Activated gamma-delta T cell (primary cell): Measurements from ENCODE around the gene ARRDC2.
"Not testable (repeated sequence)": the region's sequence is repeated elsewhere in the genome, so short reads cannot be mapped to it uniquely, and the experiment has no call there.

Experiments
- DNase-seq: peaks from one replicate; lab custom pipeline; 2025; lab: John Stamatoyannopoulos, UW
- total RNA-seq, 2 donors: gene quantifications; one replicate each; lab custom pipeline; 2026; lab: John Stamatoyannopoulos, UW

The ARRDC2 gene
- 163 to 200 reads per million in 2 donors for total RNA-seq

DNA sequence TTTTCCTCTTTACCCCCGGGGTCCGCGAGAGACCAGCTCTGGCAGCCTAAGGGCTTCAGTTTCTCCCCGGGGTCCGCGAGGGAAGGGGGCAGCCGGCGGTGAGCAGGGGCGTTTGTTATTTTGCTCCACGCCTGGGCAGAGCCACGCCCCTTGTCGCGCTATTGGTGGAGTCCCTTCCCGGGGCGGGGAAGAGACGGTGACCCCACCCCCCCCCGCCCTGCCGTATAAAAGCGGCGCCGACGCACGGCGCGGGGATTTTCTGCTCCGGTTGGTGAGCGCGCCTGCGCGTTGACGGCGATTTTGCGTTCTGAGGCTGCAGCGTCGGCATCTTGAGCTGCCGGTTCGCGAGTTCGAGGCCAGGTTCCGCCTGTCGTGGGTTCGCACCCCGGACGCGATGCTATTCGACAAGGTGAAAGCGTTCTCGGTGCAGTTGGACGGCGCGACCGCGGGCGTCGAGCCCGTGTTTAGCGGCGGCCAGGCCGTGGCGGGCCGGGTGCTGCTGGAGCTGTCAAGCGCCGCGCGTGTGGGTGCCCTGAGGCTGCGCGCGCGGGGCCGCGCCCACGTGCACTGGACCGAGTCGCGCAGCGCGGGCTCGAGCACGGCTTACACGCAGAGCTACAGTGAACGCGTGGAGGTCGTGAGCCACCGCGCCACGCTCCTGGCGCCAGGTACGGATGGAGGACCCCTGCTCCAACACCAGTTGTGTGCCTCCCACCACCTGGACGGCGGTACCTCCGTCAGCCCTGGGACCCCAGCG, at the start of gene ARRDC2:
ARRDC2 (plus strand) TSS at position 254 of the 757 bp plus-strand sequence; CDS start at position 395, 141 bp downstream.
- peak; percentile 81 for DNase-seq

DNA sequence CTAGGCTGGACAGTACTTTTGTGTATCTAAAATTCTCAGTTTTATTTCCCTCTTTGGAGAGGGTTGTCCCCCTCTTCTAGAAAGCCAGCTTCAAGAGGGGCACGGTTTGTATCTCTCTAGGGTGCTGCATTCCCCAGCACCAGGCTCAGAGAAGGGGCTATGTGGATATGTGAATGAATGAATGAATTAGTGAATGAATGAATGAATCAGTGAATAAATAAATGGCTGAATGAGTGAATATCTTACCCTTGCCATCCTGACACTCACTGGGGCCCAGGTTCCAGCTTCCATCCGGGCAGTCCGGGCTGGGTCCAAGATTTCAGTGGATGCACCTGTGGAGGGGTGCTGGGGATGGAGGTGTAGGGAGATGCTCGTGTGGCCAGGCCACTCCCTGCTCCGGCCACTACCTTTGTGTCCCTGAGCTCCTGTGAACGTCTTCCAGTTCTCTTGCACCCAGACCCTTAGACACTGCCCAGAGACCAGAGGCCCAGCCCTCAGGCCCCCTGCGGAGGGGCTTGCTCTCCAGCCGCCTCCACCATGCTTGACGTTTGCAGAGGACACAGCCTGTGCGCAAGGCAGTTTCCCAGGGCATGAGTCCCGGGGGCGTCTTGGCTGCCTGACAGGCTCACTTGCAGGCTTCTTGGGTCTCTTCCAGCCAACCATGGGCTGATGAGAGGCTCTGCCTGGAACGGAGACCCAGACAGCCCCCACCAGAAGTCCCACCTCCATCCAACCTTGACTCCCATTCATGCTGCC, 43.9 kb upstream of the ARRDC2 start:
- no peak for DNase-seq

DNA sequence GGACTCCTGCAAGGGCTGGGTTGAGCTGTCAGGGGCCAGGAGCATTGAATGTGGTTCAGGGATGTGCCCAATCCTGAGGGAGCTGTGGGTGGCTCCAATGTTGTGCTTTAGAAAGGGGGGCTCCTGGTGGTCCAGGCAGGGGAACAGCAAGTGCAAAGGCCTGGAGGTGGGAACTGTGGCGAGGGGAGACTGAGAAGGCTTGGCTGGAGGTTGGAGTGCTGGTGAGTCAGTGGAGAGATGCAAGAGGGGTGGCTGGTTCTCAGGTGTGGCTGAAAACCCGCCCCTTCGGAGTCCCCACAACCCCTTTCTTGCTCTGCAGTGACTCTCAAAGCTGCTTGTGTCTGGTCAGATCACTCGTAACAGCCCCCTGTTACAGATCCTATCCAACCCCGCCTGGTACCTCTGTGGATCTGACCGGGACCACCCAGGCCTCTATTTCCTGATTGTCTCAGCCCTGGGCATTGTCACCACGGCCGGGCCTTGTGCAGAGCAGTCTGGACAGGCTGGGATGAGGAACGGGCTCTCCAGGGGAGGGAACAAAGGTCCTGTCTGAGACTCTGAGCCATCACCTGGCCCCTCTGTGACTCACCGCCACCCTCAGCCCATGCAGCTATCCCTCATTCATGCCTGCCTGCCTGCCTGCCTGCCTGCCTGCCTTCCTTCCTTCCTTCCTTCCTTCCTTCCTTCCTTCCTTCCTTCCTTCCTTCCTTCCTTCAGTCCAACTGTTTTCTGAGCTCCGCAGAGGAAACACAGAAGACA, 42.4 kb upstream of the ARRDC2 start:
- no peak for DNase-seq

DNA sequence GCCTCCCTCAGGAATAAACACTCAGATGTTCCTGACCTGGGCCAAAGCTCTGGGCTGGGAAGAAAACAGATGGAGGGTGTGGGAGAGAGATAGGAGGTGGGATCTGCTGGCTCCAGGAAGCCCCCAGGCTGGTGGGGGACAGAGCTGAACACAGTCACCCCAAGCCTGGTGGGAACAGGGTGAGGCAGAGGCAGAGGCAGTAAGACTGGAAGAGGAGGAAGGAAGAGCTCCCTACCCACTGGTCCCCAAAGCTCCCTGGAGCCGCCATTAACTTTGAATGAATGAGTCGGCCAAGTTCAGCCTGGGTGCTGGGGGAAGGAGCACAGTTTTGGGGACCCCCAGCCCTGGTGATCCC, 41.9 kb upstream of the ARRDC2 start:
- no peak for DNase-seq

DNA sequence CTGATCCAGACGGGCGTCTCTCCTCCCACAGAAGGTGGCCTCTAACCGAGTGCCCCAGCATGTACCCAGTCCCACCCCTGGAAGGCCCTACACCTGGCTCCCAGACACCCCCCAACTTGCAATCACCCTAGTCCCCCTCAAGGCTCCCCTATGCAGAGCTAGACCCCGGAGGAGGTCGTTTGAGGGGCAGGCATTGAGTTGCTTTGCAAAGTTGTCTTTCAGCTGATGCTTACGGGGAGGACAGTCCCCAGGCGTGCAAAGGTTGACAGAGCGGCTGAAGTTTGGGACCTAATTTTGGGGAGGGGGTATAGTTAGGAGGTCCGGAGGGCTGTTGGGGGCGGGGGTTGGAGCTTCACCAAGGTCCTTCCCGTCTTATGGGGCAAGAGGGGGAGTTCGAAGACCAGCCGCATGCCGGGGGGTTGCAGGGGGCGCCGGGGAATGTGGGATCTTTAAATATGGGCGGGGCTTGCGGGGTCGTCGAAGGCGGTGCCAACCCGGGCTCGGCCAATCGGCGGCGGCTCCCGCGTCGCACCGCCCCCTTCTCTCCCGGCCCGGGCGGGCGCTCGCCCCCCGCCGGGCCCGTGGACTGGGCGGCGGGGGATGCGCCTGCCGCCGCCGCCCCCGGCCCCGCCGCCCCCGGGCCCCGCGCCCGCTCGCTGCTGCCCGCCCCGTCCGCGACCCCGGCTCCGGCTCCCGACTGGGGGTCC, 41.3 kb upstream of the ARRDC2 start, which contains the start of gene KCNN1:
KCNN1 (plus strand) TSS at position 558 of the 707 bp plus-strand sequence. CDS start 6,782 bp downstream, outside the sequence.
- DNase-seq = no peak

DNA sequence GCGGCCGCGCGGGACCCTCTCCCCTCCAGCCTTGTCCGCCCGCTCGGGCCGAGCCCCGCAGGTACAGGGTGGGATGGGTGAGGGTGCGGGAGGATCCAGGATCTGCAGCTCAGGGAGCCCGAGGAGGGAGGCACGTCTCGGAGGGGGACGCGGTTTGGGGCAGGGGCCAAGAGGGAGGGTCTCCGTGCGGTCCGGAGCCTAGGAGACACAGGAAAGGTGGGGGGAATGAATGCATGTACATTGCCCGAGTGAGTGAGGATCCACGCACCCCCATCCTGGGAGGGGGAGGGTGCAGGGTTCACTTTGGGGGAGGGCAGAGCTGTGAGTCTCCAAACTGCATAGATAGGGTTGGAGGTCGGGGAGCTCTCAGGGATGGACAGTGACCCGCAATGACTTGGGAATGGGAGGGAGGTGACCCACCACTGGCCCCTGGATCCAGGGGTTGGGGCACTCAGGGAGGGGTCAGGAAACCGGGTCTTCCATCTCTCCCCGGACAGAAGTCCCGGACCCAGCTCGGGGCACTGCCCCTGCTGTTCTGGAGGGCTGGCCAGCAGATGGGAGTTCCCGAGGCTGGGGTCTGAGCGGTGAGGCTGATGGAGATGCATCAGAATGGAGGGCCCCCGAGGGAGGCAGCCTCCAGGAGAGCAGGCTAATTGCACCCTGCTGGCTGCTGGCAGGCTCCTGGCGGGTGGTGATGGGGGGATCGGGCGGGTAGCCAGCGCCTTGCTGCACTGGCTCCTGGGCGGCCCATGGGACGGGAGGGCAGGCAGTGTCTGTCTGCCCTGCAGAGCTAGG, 40.5 kb upstream of the ARRDC2 start:
- DNase-seq = no peak

DNA sequence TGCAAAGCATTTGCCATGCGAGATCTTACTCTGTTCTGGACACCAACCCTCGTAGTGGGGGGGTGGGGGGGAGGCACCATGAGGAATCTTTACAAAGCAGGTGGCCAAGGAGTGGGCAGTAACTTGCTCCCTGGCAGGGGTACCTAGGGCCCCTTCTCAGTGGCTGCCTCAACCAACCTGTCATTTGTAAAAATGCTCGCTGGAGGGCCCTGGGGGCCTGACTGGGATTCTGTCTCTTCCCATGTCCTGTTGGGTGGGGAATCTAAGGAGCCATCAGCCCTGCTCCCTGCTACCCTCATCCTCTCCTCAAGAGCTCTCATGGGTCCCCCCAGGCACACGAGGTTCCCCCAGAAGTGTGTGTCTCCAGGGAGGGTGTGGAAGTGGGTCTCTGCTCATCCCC, 39.6 kb upstream of the ARRDC2 start:
- no peak for DNase-seq

DNA sequence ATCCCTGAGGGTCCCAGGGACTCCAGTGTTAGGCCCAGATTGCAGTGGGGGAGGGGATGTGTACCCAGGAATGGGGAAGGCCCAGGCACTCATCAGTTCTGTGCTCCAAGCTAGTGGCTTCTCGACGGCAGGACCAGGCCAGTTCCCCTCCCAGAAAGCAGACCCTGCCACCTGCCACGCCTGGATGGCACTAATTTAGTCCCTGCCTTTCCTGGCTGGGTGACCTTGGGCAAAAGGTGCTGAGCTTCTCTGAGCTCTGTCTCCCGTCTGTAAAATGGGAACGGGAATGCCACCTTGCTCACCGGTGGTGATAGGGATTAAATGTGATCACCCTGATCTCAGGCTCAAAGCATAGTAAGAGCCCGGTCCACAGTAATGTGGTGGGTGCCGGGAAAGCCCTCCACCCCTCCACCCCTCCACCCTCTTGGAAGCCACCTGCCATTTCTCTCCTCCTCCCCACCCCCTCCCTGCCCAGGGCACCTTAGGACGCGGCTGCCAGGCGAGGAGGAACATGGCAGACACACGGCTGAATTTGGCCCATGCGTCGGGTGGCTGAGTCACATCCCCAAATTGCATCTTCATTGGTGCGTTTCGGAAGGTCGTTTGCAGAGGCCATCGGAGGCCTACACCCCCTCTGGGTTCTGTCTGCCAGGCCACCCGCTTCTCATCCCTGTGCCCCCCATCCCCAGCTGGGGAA, 38.7 kb upstream of the ARRDC2 start:
- no peak for DNase-seq

DNA sequence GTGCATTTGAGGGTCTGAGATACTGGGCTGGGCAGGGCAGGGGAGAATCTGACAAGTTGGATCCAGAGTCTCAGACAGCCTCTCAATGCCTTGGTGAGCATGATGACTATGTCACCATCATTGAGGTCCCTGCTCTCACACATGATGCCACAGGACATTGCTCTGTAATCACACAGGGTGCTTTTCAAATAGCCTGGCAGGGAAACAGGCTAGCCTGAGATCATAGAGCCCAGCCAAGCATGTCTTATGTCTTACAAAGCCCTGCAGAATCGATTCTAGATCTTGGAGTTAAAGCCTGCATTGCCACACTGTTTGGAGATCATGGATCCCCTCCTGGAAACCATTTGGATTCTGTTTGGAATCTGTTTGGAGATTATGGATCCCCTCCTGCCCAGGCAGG, 35.7 kb upstream of the ARRDC2 start:
- DNase-seq = no peak

DNA sequence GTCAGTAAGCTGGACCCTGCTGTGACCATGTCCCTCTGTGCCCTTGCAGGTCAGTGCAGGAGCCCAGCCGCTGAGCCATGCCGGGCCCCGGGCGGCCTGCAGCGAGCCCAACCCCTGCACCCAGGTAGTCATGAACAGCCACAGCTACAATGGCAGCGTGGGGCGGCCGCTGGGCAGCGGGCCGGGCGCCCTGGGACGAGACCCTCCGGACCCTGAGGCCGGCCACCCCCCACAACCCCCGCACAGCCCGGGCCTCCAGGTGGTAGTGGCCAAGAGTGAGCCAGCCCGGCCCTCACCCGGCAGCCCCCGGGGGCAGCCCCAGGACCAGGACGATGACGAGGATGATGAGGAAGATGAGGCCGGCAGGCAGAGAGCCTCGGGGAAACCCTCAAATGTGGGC, 34.2 kb upstream of the ARRDC2 start:
- DNase-seq = no peak

DNA sequence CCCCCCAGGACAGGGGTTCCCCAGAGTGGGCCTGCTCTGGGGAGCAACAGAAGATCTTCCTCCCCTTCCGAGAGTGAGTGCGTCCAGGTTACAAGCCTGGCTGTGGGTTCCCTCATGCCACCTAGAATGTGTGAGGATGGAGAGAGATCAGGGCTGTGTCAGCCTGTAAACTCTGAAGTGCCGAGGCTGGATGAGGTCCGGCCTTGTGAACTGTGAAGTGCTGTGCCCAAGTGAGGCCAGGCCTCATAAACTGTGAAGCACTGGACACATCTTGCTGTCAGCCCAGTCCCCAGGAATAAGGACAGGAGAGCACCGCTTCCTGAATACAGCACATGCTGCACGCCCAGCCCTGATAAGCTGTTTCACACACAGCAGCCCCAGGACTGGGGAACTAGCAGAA, 33.4 kb upstream of the ARRDC2 start:
- no peak for DNase-seq

DNA sequence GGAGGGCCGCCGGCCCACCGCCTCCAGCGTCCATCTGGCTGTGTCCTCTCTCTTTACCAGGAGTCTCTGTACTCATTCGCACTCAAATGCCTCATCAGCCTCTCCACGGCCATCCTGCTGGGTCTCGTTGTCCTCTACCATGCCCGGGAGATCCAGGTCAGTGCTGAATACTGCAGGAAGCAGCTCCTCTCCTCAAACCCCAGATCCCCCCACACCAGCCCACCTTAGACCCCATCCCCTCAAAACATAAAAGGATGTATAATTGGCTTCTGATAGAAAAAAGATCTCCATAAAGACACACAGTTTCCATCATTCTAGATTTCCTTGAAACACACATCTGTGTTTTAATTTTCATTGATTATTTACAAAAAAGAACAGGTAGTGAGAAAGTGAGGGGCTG, 32.9 kb upstream of the ARRDC2 start:
- DNase-seq = no peak

DNA sequence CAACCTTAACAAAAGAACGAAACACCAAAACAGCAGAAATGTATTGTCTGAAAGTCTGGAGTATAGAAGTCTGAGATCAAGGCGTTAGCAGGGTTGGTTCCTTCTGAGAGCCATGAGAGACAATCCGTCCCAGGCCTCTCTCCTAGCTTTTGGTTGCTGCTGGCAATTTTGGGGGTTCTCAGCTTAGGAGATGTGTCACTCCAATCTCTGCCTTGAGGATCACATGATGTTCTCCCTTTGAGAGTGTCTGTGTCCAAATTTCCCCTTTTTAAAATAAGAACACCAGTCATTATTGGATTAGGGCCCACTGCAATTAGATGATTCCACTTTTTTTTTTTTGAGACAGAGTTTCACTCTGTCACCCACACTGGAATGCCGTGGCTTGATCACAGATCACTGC, 30.9 kb upstream of the ARRDC2 start:
- DNase-seq = no peak

DNA sequence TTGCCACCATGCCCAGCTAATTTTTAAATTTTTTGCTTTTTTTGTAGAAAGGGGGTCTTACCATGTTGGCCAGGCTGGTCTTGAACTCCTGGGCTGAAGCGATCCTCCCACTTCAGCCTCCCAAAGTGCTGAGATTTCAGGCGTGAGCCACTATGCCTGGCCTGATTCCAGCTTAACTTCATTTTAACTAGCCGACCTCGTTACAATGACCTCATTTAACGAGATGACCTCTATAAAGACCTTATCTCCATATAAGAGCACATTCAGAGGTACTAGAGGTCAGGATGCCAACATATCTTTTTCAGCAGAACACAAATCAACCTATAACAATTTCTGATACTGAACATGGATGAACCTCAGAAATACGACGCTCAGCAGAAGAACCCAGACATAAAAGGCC, 30.5 kb upstream of the ARRDC2 start:
- DNase-seq = no peak

DNA sequence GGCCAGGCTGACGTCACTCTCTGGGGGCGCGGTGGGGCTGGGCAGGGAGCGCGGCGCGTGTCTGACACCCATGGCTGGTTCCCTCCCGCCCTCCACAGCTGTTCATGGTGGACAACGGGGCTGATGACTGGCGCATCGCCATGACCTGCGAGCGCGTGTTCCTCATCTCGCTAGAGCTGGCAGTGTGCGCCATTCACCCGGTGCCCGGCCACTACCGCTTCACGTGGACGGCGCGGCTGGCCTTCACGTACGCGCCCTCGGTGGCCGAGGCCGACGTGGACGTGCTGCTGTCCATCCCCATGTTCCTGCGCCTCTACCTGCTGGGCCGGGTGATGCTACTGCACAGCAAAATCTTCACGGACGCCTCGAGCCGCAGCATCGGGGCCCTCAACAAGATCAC, 26.4 kb upstream of the ARRDC2 start:
- DNase-seq = no peak

DNA sequence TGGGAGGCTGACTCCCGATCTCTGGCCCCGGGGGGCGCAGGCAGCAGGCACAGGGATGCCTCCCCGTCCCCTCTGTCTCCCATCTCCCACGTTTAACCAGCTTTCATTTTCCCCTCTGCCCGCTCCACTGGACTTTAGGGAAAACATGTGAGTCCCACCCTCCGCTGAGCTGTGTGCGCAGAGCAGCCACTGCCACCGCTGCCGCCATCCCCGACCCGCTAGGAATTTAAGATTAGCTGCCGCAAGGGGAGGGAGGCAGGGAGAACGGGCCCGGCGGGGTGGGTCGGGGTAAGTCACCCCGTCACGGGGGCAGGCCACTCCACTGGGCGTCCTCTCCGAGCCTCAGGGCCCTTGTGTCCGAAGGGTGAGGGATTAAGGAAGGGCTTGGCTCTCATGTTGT, 25.5 kb upstream of the ARRDC2 start:
- no peak for DNase-seq

DNA sequence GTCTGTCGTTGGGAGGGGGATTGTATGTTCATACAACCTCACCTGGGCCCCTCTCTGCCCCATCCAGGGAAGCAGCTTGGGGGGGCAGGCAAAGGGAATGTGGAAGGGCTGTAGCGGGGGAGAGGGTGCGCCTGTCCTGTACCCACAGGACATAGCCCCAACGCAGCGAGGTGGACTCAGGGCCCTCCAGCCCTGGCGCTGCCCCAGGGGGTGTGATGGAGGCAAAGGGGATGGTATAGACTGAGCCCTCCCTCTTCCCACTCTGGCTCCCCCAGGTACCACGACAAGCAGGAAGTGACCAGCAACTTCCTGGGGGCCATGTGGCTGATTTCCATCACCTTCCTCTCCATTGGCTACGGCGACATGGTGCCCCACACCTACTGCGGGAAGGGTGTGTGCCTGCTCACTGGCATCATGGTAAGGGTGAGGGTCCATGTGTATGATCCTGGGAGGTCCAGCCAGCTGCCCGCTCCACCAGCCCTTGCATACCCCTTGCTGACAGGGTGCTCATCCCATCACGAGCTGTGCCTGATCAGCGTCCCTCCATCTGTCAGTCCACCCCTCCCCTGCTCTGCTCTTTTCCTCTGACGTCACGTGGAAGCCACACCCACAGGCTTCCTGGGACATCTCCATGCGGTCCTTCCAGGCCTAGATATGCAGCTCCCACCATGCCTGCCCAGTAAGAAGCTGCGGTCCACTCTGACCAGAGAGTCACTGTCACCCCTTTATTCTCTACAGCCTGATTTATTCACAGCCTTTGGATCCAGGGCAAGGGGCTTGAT, 22.7 kb upstream of the ARRDC2 start:
- DNase-seq = no peak

DNA sequence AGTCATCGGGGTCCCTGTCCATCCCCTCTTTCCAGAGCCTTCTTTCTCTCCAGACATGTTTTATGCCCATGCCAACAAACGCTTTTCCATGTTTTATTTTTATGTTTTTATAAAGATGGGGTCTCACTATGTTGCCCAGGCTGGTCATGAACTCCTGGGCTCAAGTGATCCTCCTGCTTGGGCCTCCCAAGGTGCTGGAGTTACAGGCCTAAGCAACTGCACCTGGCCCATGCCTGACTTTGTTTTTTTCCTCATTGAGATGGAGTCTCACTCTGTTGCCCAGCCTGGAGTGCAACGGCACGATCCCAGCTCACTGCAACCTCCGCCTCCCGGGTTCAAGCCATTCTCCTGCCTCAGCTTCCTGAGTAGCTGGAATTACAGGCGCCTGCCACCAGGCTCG, 21.4 kb upstream of the ARRDC2 start:
- DNase-seq = not testable (repeated sequence)

DNA sequence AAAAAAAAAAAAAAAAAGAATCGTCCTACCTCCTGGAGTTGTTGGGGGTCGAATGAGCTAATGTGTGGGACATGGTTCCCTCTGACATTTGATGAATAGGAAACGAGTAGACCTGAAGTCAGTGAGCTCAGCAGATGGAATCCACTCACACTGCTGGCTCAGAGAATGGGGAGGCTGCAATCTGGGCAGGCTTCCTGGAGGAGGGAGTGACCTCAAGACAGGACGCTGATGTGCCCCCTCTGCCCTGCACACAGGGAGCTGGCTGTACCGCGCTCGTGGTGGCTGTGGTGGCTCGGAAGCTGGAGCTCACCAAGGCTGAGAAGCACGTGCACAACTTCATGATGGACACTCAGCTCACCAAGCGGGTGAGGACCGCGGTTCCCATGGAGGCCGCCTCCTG, 19.8 kb upstream of the ARRDC2 start:
- no peak for DNase-seq
